IMR-90 (cell line): Measurements from ENCODE around the gene CNIH2. TPM values are rescaled to one million over a fixed set of nuclear protein-coding genes. Genes with fewer than 3 reads are reported as not detected.

ENCODE experiments used
- ATAC-seq: fragments of 200-7000 bp; cut with Tn5 transposase; 2 replicates; pipeline ENCODE4 v1.9.1; 2020; ENCODE audit warnings: low read depth, mild to moderate bottlenecking, moderate library complexity
- BruUV-seq: library from RNA; stranded (reverse); fragments of 400-500 nt; replicated peaks from 2 replicates; lab custom pipeline; 2021; lab: Mats Ljungman, UMichigan
- CTCF ChIA-PET: fragments of 300-600 bp; formaldehyde crosslinking; extraction: SDS; loops from one replicate; lab custom pipeline; 2021; ENCODE audit warnings: antibody characterized with exemption; lab: Yijun Ruan, JAX
- POLR2A ChIA-PET: fragments of 300-600 bp; sonication (Branson Sonifier 250); formaldehyde crosslinking; loops from one replicate; lab custom pipeline; 2022; ENCODE audit warnings: antibody characterized with exemption; ENCODE audit not compliant: unreplicated experiment; lab: Charles Lee
- DNase-seq: peaks from one replicate; pipeline ENCODE4 v3.0.0; 2013
- H2AFZ ChIP-seq: replicated peaks from 2 replicates; pipeline ENCODE3; 2013; ENCODE audit warnings: low read length, mild to moderate bottlenecking; ENCODE audit not compliant: poor library complexity
- H2AK5ac ChIP-seq: 2 replicates; pipeline ENCODE4 v1.6.1; 2013; ENCODE audit warnings: low read depth, low read length, inconsistent platforms
- H2AK9ac ChIP-seq: replicated peaks from 2 replicates; pipeline ENCODE3; 2013; ENCODE audit warnings: mild to moderate bottlenecking, low read depth, low read length, moderate library complexity; ENCODE audit not compliant: poor library complexity
- H2BK120ac ChIP-seq: 2 replicates; pipeline ENCODE4 v1.6.1; 2013; ENCODE audit warnings: low read depth, low read length, inconsistent platforms
- H2BK15ac ChIP-seq: 3 replicates; pipeline ENCODE4 v1.6.1; 2013; ENCODE audit warnings: low read depth, low read length, inconsistent platforms
- H2BK20ac ChIP-seq: 2 replicates; pipeline ENCODE4 v1.6.1; 2013; ENCODE audit warnings: low read depth, mild to moderate bottlenecking, inconsistent platforms, low read length, moderate library complexity
- H2BK5ac ChIP-seq: 2 replicates; pipeline ENCODE4 v1.6.1; 2013; ENCODE audit warnings: mild to moderate bottlenecking, low read depth, low read length, inconsistent platforms; ENCODE audit not compliant: poor library complexity, severe bottlenecking
- H3K14ac ChIP-seq: replicated peaks from 2 replicates; pipeline ENCODE4 v1.6.1; 2013; ENCODE audit warnings: low read depth, low read length, inconsistent platforms
- H3K18ac ChIP-seq: 2 replicates; pipeline ENCODE4 v1.6.1; 2013; ENCODE audit warnings: low read depth, low read length, control low read depth
- H3K23ac ChIP-seq: 2 replicates; pipeline ENCODE4 v1.6.1; 2013; ENCODE audit warnings: low read depth, low read length, inconsistent platforms
- H3K27ac ChIP-seq: 2 replicates; pipeline ENCODE4 v1.5.1; 2013; ENCODE audit warnings: mild to moderate bottlenecking, control low read depth, low read length; ENCODE audit not compliant: insufficient read depth
- H3K27me3 ChIP-seq: 2 replicates; pipeline ENCODE4 v1.6.1; 2013; ENCODE audit warnings: low read length; ENCODE audit not compliant: control insufficient read depth, insufficient read depth
- H3K36me3 ChIP-seq: 2 replicates; pipeline ENCODE4 v1.6.1; 2013; ENCODE audit warnings: low read length, mixed read lengths; ENCODE audit not compliant: control insufficient read depth, insufficient read depth
- H3K4ac ChIP-seq: 2 replicates; pipeline ENCODE4 v1.6.1; 2013; ENCODE audit warnings: low read depth, low read length, inconsistent platforms
- H3K4me1 ChIP-seq: 2 replicates; pipeline ENCODE4 v1.6.1; 2013; ENCODE audit warnings: low read length, mixed read lengths; ENCODE audit not compliant: control insufficient read depth, insufficient read depth
- H3K4me2 ChIP-seq: 2 replicates; pipeline ENCODE4 v1.6.1; 2013; ENCODE audit warnings: low read depth, mild to moderate bottlenecking, control low read depth, low read length, moderate library complexity
- H3K4me3 ChIP-seq: 2 replicates; pipeline ENCODE4 v1.5.1; 2013; ENCODE audit warnings: low read depth, mild to moderate bottlenecking, control low read depth, low read length, moderate library complexity; ENCODE audit not compliant: insufficient read depth
- H3K56ac ChIP-seq: 2 replicates; pipeline ENCODE4 v1.6.1; 2013; ENCODE audit warnings: low read length, inconsistent platforms; ENCODE audit not compliant: insufficient read depth; ENCODE audit errors: extremely low read depth
- H3K79me1 ChIP-seq, 2 experiments: 2 replicates each; pipeline ENCODE4 v1.6.1; 2013; ENCODE audit warnings: low read length in 2 of 2, inconsistent platforms in 1 of 2, low read depth in 1 of 2
- H3K9ac ChIP-seq: 2 replicates; pipeline ENCODE4 v1.6.1; 2013; ENCODE audit warnings: low read depth, low read length, control low read depth
- H3K9me1 ChIP-seq: 2 replicates; pipeline ENCODE4 v1.6.1; 2013; ENCODE audit warnings: low read length, inconsistent platforms; ENCODE audit not compliant: insufficient read depth
- H3K9me3 ChIP-seq: 2 replicates; pipeline ENCODE4 v1.6.1; 2013; ENCODE audit warnings: low read length; ENCODE audit not compliant: control insufficient read depth, insufficient read depth
- H4K20me1 ChIP-seq: 2 replicates; pipeline ENCODE4 v1.6.1; 2013; ENCODE audit warnings: low read length, inconsistent platforms; ENCODE audit not compliant: insufficient read depth
- H4K5ac ChIP-seq: 2 replicates; pipeline ENCODE4 v1.6.1; 2013; ENCODE audit warnings: mild to moderate bottlenecking, low read depth, low read length, control low read depth
- H4K8ac ChIP-seq, 2 experiments: 2 replicates each; pipeline ENCODE4 v1.6.1; 2013; ENCODE audit warnings: low read depth in 2 of 2, low read length in 2 of 2, control low read depth in 1 of 2, inconsistent platforms in 1 of 2
- H4K91ac ChIP-seq: 2 replicates; pipeline ENCODE4 v1.6.1; 2013; ENCODE audit warnings: low read depth, low read length, inconsistent platforms; ENCODE audit not compliant: insufficient read depth
- BHLHE40 ChIP-seq: fragments of 150-350 bp; IDR thresholded peaks from 2 replicates; pipeline ENCODE4 v1.6.1; 2016; ENCODE audit warnings: mild to moderate bottlenecking, low read depth, low read length
- CEBPB ChIP-seq: IDR thresholded peaks from 2 replicates; pipeline ENCODE4 v1.6.1; 2012; ENCODE audit warnings: low read depth, low read length, improper control_type of control experiment
- CHD1 ChIP-seq: IDR thresholded peaks from 2 replicates; pipeline ENCODE4 v1.6.1; 2012; ENCODE audit warnings: low read depth, low read length, improper control_type of control experiment
- CTCF ChIP-seq: conservative IDR thresholded peaks from 2 replicates; pipeline ENCODE4 v1.5.1; 2012; ENCODE audit warnings: mild to moderate bottlenecking, low read depth, low read length, improper control_type of control experiment
- ELK1 ChIP-seq: fragments of 150-350 bp; IDR thresholded peaks from 2 replicates; pipeline ENCODE4 v1.6.1; 2016; ENCODE audit warnings: low read depth, mild to moderate bottlenecking, low read length, moderate library complexity, borderline replicate concordance
- FOS ChIP-seq: fragments of 150-350 bp; IDR thresholded peaks from 2 replicates; pipeline ENCODE4 v1.6.1; 2016; ENCODE audit warnings: low read depth, low read length
- MAFK ChIP-seq: IDR thresholded peaks from 2 replicates; pipeline ENCODE4 v1.6.1; 2012; ENCODE audit warnings: low read depth, low read length, improper control_type of control experiment
- MAZ ChIP-seq: IDR thresholded peaks from 2 replicates; pipeline ENCODE4 v1.6.1; 2012; ENCODE audit warnings: low read depth, mild to moderate bottlenecking, low read length, improper control_type of control experiment, moderate library complexity, borderline replicate concordance
- MXI1 ChIP-seq: IDR thresholded peaks from 2 replicates; pipeline ENCODE4 v1.6.1; 2012; ENCODE audit warnings: low read depth, mild to moderate bottlenecking, low read length, moderate library complexity, borderline replicate concordance
- NFE2L2 ChIP-seq: fragments of 150-350 bp; IDR thresholded peaks from 2 replicates; pipeline ENCODE4 v1.6.1; 2016; ENCODE audit warnings: low read depth, mild to moderate bottlenecking, low read length
- POLR2A ChIP-seq: IDR thresholded peaks from 2 replicates; pipeline ENCODE4 v1.6.1; 2012; ENCODE audit warnings: mild to moderate bottlenecking, low read depth, low read length
- RAD21 ChIP-seq: IDR thresholded peaks from 2 replicates; pipeline ENCODE4 v1.6.1; 2012; ENCODE audit warnings: low read length, improper control_type of control experiment
- RCOR1 ChIP-seq: IDR thresholded peaks from 2 replicates; pipeline ENCODE4 v1.6.1; 2012; ENCODE audit warnings: mild to moderate bottlenecking, low read length, improper control_type of control experiment; ENCODE audit not compliant: insufficient replicate concordance
- RFX5 ChIP-seq: IDR thresholded peaks from 2 replicates; pipeline ENCODE4 v1.8.0; 2012; ENCODE audit warnings: low read depth, mild to moderate bottlenecking, low read length, moderate library complexity
- SMC3 ChIP-seq: fragments of 150-350 bp; IDR thresholded peaks from 2 replicates; pipeline ENCODE4 v1.6.1; 2016; ENCODE audit warnings: low read depth, mild to moderate bottlenecking, antibody characterized with exemption, low read length, moderate library complexity
- USF2 ChIP-seq: fragments of 150-350 bp; IDR thresholded peaks from 2 replicates; pipeline ENCODE4 v1.6.1; 2017; ENCODE audit warnings: mild to moderate bottlenecking, antibody characterized with exemption, low read length, low read depth
- WGBS, 2 experiments: methylation state at CpG; one replicate each; pipeline versions ENCODE4 v1.1.5 to v1.1.7; 2013; ENCODE audit warnings: missing lambda C conversion rate in 2 of 2; ENCODE audit not compliant: insufficient read length in 1 of 2; ENCODE audit errors: extremely low coverage in 2 of 2; 5-methylcytosine and 5-hydroxymethylcytosine counted together
- dilution Hi-C: fragments of 300-500 bp; cut with HindIII; formaldehyde crosslinking; loops from one replicate; pipeline ENCODE4 v1.14.3; 2018; ENCODE audit warnings: low sequenced_read_pairs; ENCODE audit not compliant: unreplicated experiment
- in situ Hi-C: fragments of 300-500 bp; cut with MboI; formaldehyde crosslinking; loops from 3 replicates; pipeline ENCODE4 v1.14.3; 2019; ENCODE audit warnings: low sequenced_read_pairs, inconsistent platforms, mixed read lengths
- intact Hi-C: fragments of 100-400 bp; cut with micrococcal nuclease; formaldehyde crosslinking; loops from 2 replicates; pipeline ENCODE4 v1.10.0; 2022
- polyA plus RNA-seq, 3 experiments: library from polyadenylated mRNA; depleted of rRNA; stranded (reverse); fragments of >200 nt; gene quantifications; 2 replicates each; pipeline ENCODE4 v1.2.3, GENCODE V29; 2012; ENCODE audit warnings: low replicate concordance in 1 of 3
- total RNA-seq: library from RNA; depleted of rRNA; stranded (reverse); fragments of >200 nt; gene quantifications from 2 replicates; pipeline ENCODE4 v1.2.3, GENCODE V29; 2012

The CNIH2 gene
- total and polyA plus RNA-seq, 2 of the 4 experiments (the other 2 are of a cell fraction) = 0.54 to 3.4 TPM

GRCh38 chr11:66247801-66248200 lies 30.2 kb upstream of the CNIH2 start:
- DNase-seq = no peak
- in situ Hi-C loops = no loop called here
- no peaks in the 10 kb centered on the region for H3K27me3 ChIP-seq
- no peak overlapping the region for H3K23ac ChIP-seq
- H2BK15ac ChIP-seq = no peak overlapping the region
- H3K27ac ChIP-seq = no peak overlapping the region
- no peak overlapping the region for H3K9ac ChIP-seq
- intact Hi-C loops = no loop called here
- no peak overlapping the region for H3K18ac ChIP-seq
- ATAC-seq = no peak
- H3K4me2 ChIP-seq = no peak overlapping the region
- no peak overlapping the region for H3K4ac ChIP-seq
- H3K9me3 ChIP-seq = no peaks in the 10 kb centered on the region
- peaks cover 24% of the 10 kb centered on the region for H3K36me3 ChIP-seq
- H4K5ac ChIP-seq = no peak overlapping the region
- H4K91ac ChIP-seq = no peak overlapping the region
- no peak overlapping the region for H2BK20ac ChIP-seq
- CTCF ChIA-PET = no interaction called here
- no peaks in the 10 kb centered on the region for H4K20me1 ChIP-seq
- TF ChIP-seq CHD1 (no peak), ELK1 (no peak), MAFK (no peak), CEBPB (no peak), MAZ (no peak), USF2 (no peak), BHLHE40 (no peak), MXI1 (no peak), NFE2L2 (no peak), POLR2A (no peak), RCOR1 (no peak), RAD21 (no peak), FOS (no peak), RFX5 (no peak), SMC3 (no peak), CTCF (no peak)
- H2AFZ ChIP-seq = no peak overlapping the region
- H4K8ac ChIP-seq = no peak overlapping the region
- no CpG with 5 or more reads among the region's 3 CpGs for WGBS, 2 experiments
- no TSS peak for BruUV-seq
- no peak overlapping the region for H2BK120ac ChIP-seq
- H2BK5ac ChIP-seq = no peak overlapping the region
- no peak overlapping the region for H3K56ac ChIP-seq
- POLR2A ChIA-PET = no interaction called here
- no peak overlapping the region for H2AK5ac ChIP-seq
- no peak overlapping the region for H2AK9ac ChIP-seq
- peaks cover 11% of the 10 kb centered on the region; the same call in 1 of the 2 replicates for H3K9me1 ChIP-seq
- dilution Hi-C loops = no loop called here
- H3K79me1 ChIP-seq = no peaks in the 10 kb centered on the region; a peak in 1 of 4 replicates
- H3K14ac ChIP-seq = no peak overlapping the region
- H3K4me3 ChIP-seq = no peak overlapping the region
- H3K4me1 ChIP-seq = no peaks in the 10 kb centered on the region
